ENCODE measurements around the gene PXYLP1.

GRCh38 chr3:141275973-141276372, 44.3 kb downstream of the PXYLP1 start:
- TF ChIP-seq CTCF (IDR thresholded peaks at IDR 0.05) (no peak), POLR2AphosphoS5 (IDR thresholded peaks at IDR 0.05) (no peak), EP300 (IDR thresholded peaks at IDR 0.05) (no peak)

All from sigmoid colon (tissue), 4 donors.